GM18505 (cell line): ENCODE measurements around the gene PLEKHA1.
A peak's percentile ranks its signal among the peaks of the same experiment; 100 is the strongest.

Experiments used
- ATAC-seq: cut with Tn5 transposase; IDR thresholded peaks from one replicate; pipeline ENCODE4 v1.9.1; 2021; ENCODE audit not compliant: unreplicated experiment
- POLR2A ChIP-seq: IDR thresholded peaks from 4 replicates; pipeline ENCODE4 v1.6.1; 2011; ENCODE audit warnings: borderline replicate concordance; ENCODE audit not compliant: insufficient read depth, insufficient read length; ENCODE audit errors: extremely low read depth

Gene PLEKHA1

DNA sequence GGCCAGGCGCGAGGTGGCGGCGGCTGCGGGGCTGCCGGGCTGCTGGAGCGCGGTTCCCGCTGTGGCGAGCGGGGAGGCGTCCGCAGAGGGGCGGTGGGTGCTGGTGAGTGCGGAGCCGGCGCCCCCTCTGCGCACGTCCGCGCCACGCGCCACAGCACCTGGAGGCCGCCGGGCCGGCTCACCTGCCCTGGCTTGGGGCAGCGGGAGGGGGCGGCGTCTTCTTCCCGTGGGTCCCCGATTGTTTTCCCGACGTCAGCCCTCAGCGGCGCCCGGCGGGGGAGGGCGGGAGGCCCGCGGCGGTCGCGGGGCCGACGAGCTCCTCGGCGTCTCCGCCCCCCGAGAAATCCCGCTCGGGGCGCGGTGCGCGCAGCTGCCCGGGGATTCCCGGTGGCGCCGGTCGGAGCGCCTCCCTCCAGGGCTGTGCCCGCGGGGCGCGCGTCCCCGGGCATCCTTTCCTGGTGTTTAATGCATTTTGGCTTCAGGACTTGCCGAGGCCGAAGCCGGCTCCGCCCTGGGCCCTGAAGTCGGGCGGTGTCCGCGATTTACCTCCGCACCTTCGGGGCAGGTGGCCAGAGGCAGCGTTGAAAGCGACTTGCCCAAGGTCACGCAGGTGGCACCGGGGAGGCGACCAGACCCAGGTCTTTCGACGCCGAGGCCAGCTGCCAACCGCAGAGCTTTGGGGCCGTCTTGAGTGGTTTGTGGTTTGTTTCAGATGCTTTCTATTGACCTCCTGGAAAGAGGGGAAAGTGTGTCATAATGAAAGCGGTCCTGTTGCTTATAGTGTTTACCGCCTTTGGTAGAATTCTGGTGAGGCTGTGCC, 561 bp downstream of the PLEKHA1 start:
- TF ChIP-seq POLR2A: no peak
- peak; percentile 45 for ATAC-seq

DNA sequence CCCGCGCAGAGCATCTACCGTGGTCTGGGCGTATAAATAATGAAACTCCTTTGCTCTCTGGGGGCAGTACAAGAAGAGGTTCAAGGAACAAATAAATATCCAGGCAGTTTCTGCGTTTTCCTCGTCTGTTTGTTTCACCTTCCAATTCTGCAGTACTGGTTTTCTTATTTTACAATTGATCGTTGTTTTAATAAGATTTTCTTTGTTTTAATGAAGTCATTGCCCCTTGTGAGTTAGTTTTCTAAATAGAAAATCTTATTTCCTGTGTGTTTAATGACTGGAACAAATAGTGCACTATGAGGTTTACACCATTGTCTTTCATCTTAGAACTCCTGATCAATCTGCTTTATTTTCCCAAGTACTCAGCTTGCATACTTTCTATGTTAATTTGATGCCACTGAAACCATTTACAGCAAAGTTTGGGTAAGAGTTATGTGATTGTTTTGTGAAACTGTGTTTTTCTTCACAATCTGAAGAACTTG, 1.2 kb downstream of the PLEKHA1 start:
- TF ChIP-seq POLR2A: no peak
- ATAC-seq: no peak

DNA sequence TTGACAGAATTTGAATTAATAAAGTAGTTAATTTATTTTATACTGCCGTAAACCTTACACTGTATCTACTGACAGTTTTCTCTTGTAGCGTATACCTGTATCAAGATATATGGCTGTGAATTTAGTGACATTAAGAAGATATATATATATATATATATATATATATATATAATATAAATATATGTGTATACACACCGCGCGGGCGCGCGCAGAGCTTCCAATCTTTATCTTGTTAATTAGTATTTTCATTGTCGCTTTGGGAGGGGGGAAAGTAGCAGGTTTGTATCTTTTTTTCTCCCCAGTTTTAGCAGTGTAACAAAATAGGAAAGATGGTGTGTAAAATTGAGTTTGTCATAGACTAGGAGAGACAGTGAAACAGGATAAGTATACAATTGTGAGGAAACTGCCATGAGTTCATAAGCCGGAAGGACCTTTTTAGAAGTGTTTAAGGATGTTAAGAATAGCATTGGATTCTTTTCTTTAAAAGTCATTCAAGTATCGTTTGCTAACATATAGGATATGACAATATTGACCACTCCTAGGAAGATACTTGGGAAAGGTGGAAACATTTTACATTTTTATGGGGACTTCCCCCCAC, 2.0 kb downstream of the PLEKHA1 start:
- ATAC-seq: no peak
- no peak for TF ChIP-seq POLR2A

DNA sequence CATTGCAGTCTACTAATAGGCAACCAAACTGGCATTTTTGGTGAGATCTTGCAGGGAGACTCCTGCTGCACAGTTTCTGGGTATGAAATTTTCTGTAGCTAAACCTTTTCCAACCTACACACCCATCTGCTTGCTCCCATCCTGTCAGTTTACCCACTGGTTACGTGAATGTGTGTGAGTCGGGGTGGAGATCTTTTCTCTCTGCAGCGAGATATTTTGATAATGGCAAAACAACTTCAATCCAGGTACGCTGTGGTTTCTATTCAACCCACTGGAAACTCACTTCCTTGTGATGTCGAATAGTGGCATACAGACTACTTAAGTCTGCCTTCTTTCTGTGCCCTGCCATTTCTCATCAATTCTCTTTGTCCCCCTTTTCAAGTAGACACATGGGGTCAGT, 4.5 kb downstream of the PLEKHA1 start:
- ATAC-seq: no peak
- TF ChIP-seq POLR2A: no peak

DNA sequence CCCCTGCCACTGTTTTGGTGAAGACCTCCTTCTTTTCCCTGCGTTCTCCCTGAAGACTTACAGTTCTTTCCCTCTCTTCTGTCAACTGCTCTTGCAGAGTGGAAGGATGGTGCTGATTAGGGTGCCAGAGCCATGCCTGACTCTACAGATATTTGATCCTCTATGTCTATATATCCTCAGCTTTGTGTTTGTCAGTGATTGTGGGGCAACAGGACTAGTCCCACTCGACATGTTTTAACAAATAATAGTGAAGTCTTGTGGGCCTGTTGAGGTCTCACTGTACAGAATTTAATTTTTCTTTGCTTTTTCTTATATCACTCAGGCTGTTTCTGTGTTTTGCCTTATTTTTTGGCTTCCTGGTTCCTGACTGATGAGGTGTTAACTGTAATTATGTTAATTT, 5.0 kb downstream of the PLEKHA1 start:
- TF ChIP-seq POLR2A: no peak
- ATAC-seq: no peak

DNA sequence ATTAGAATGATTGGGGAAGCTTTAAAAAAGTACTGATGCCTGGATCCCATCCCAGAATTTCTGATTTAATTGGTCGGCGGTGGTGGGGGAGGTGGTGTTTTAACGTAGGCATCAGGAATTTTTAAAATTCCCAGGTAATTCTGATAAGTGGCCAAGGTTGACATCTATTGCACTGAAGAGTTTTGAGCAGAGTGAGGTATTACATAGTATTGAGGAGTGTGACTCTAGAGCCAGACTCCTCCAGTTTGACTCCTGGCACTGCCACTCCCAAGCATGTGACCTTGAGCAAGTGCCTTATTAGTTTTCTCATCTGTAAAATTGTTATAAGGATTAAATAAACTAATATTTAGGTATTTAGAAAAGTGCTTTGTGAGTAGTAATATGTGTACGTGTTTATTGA, 6.2 kb downstream of the PLEKHA1 start:
- no peak for TF ChIP-seq POLR2A
- no peak for ATAC-seq

DNA sequence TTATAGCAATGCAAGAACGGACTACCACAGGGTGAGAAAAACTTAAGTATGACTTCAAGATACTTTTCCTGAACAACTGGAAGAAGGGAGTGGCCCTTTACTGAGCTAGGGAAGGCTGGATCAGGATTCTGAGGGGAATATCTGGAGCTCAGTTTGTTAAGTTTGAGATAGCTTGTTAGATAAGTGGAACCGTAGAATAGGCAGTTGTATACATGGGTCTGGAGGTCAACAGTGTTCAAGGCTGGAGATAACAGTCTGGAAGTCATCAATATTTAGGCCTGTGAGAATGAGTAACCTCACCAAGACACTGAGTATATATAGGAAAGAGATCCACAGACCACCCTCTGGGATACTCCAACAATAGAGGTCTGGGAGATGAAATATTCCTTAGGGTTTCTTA, 7.2 kb downstream of the PLEKHA1 start:
- no peak for ATAC-seq
- TF ChIP-seq POLR2A: no peak

DNA sequence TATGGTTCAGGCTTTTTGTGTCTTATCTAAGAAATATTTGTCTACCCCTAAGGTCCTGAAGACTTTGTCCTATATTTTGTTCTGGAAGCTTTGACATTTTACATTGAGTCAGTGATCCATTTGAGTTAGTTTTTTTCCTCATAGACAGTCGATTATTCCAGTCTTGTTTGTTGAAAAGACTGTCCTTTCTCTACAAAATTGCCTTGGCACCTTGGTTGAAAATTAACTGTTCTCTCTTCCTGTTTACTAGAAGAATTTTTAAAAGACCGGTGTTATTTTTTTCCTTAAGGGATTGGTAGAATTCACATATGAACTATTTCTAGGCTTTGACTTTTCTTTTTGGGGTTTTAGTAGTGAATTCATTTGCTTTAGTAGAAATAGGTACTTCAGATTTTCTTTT, 12.0 kb downstream of the PLEKHA1 start:
- no peak for ATAC-seq

DNA sequence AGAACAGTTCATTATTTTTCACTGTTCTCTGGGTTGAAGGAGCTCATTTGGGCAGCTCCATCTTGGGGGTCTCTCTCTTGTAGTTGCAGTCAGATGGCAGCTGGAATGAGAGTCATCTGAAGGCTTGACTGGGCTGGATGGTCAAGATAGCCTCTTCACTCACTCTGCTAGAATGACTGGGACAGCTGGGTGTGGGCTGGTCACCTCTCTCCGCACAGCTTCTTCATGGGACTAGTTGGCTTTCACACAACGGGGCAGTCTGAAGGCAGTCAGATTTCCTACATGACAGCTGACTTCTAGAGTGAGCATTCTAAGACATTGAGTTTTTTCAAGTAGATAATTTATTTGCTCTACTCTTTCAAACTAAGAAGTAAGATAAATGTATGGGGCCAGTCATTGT, 13.1 kb downstream of the PLEKHA1 start:
- TF ChIP-seq POLR2A: no peak
- ATAC-seq: no peak

More for the DNA sequence above, 12.0 kb downstream of the PLEKHA1 start:
- TF ChIP-seq POLR2A: no peak

DNA sequence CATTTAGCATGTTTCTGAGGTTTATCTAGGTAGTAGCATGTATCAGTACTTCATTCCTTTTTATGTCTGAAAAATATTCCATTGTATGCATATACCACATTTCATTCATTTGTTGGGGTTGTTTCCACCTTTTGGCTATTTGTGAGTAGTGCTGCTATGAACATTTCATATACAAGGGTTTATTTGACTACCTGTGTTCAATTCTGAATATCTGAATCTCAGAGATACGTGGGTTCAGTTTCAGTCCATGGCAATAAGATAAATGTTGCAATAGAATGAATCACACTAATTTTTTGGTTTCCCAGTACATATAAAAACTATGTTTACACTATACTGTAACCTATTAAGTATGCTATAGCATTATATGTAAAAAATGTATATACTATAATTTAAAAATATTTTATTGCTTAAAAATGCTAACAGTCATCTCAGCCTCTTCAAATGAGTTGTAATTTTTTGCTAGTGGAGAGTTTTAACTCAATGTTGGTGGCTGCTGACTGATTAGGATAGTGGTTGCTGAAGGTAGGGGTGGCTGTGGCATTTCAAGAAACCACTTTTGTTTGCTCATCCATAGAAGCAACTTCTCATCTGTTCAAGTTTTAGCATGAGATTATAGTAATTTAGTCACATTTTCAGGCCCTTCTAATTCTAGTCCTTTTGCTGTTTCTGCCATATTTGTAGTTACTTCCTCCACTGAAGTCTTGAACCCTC, 13.9 kb downstream of the PLEKHA1 start:
- no peak for ATAC-seq
- TF ChIP-seq POLR2A: no peak

DNA sequence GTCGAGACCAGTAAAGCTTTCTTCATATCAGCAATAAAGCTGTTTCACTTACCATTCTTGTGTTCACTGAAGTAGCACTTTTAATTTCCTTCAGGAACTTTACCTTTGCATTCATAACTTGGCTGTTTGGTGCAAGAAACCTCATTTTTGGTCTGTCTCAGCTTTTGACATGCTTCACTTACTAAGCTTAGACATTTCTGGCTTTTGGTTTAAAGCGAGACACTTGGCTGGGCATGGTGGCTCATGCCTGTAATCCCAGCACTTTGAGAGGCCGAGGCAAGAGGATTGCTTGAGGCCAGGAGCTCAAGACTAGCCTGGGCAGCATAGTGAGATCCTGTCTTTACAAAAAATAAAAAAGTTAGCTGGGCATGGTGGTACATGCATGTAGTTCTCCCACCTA, 15.8 kb downstream of the PLEKHA1 start:
- no peak for TF ChIP-seq POLR2A
- ATAC-seq: no peak

DNA sequence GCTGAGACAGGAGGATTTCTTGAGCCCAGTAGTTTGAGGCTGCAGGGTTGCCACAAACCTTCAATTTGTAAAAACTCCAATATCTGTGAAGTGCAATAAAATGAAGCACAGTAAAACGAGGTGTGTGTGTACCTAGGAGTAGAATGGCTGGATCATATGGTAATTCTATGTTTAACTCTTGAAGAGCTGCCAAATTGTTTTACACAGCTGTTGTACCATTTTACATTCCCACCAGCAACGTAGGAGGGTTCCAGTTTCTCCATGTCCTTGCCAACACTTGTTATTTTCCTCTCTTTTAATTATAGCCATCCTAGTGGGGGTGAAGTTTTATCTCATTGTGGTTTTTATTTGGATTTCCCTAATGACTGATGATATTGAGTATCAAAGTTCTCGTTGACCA, 16.2 kb downstream of the PLEKHA1 start:
- TF ChIP-seq POLR2A: no peak
- ATAC-seq: no peak

DNA sequence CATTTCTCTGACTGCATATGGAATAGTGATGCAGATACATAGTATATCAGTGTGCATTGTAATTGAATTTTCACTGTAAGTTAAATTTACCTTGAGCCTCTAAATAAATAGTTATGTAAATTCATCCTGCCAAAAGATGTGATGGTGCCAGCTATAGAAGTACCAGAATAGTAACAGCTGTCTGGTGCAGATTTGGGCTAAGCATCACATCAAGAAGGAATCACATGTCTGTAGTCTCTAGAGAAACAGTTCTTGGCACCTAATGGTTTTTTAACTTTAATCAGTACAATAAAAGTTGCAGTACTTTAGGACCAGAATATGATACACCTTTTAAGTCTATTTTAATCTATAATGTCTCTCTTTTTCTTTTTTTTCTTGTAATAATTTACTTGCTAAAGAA, 17.4 kb downstream of the PLEKHA1 start:
- ATAC-seq: no peak
- TF ChIP-seq POLR2A: no peak

DNA sequence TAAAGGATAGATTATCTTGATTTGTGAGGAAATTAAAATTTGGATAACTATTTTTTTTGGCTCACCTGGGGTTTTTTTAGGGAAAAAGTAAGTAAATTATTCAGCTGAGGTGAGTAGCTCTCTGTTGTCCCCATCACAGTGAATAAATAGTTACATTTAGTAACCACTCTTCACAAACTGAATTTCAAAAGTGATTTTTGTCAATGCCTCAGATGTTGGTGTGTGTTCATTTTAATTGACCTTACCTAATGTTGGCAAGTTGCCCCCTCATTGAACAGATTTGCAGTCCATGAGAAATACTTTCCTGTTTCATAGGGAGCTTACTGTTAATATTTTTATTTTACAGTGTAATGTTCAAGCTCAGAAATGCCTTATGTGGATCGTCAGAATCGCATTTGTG, 18.3 kb downstream of the PLEKHA1 start:
- no peak for ATAC-seq
- TF ChIP-seq POLR2A: no peak

DNA sequence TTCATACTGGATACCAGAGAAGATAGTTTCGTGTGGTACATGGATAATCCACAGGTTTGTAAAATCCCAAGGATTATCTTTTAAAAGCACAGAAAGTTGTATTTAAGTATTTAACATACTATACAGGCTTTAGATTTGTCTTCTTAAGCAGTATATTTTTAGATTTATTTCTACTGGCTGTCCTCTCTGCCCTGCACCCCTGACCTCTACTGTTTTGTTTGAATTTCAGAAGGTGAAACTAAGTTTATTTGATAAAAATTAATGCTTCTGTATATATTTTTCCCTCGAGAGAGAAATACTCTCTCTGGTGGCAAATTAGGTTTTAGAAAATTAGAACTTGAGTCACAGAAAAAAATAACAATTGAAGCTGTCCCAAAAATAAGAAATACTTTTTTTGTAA, 18.8 kb downstream of the PLEKHA1 start:
- no peak for TF ChIP-seq POLR2A
- ATAC-seq: no peak
